ENCODE data around the gene ASB9.

Gene ASB9

DNA sequence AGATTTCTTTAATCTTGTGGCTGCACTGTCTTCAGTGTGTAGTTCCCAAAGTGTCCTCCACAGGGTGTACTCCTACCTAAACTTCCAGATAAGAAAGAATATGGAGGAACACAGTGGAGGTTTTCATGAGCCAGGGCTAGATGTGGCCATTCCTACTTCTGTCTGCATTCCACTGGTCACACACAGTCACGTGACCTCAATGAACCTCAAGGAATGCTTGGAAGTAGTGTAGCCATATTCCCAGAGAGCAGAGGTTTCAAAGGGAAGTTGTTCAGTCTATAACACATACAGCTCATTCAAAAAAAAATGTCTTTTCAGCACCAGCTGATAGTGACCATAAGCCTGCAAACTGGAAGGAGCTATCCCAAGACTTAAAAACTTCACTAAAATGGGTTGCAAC lies 53.6 kb downstream of the ASB9 start:
- TF ChIP-seq, protein P1, sequence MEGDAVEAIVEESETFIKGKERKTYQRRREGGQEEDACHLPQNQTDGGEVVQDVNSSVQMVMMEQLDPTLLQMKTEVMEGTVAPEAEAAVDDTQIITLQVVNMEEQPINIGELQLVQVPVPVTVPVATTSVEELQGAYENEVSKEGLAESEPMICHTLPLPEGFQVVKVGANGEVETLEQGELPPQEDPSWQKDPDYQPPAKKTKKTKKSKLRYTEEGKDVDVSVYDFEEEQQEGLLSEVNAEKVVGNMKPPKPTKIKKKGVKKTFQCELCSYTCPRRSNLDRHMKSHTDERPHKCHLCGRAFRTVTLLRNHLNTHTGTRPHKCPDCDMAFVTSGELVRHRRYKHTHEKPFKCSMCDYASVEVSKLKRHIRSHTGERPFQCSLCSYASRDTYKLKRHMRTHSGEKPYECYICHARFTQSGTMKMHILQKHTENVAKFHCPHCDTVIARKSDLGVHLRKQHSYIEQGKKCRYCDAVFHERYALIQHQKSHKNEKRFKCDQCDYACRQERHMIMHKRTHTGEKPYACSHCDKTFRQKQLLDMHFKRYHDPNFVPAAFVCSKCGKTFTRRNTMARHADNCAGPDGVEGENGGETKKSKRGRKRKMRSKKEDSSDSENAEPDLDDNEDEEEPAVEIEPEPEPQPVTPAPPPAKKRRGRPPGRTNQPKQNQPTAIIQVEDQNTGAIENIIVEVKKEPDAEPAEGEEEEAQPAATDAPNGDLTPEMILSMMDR (conservative IDR thresholded peaks at IDR 0.05): no peak
- H3K27ac ChIP-seq: no peak overlapping the region

GRCh38 chrX:15215366-15215765 lies 54.5 kb downstream of the ASB9 start:
- TF ChIP-seq, protein P1 (conservative IDR thresholded peaks at IDR 0.05): no peak
- no peak overlapping the region for H3K27ac ChIP-seq

DNA sequence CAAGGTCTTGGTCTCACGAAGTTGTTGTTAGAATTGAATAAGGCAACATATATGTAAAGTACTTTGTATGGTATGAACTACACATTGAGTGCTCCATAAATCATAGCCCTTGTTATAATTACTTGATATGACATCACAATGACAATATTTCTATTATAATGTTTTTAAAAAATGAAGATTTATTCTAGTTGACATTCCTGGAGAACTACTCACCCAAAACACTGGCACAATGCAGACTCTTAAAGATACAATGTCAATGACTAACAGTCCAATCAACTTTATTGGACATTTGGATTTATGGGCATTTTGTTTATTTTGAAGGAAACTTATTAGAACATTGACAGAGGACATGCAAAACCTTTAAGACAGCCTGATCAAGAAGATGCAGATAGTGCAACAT lies 55.3 kb downstream of the ASB9 start:
- TF ChIP-seq, protein P1 (conservative IDR thresholded peaks at IDR 0.05): no peak
- no peak overlapping the region for H3K27ac ChIP-seq

- TF ChIP-seq, protein P1 (conservative IDR thresholded peaks at IDR 0.05): no peak
- H3K27ac ChIP-seq: no peak overlapping the region
Measured at GRCh38 chrX:15209096-15209495, 60.8 kb downstream of the ASB9 start.

- no peak overlapping the region for H3K27ac ChIP-seq
- TF ChIP-seq, protein P1 (conservative IDR thresholded peaks at IDR 0.05): no peak
Measured at GRCh38 chrX:15207994-15208393, 61.9 kb downstream of the ASB9 start.

DNA sequence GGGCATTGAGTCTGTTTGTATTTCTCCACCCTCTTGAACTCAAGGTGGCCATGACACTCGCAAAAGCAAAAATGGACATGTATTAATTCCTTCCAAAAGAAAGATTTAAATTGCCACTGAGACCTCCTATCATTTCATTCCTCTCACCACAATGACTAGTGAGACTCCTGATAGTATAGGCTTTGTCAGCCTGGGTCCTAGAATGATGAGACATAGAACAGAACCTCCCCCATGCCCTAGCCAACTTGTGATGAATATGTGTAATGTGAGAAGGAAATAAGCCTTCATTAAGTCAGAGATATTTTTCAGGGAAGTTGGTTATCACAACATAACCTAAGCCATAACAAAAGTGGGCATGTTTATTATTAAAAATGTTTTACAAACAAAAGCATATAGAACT lies 62.5 kb downstream of the ASB9 start:
- TF ChIP-seq, protein P1 (conservative IDR thresholded peaks at IDR 0.05): no peak
- no peak overlapping the region for H3K27ac ChIP-seq

- TF ChIP-seq, protein P1 (conservative IDR thresholded peaks at IDR 0.05): no peak
Measured at GRCh38 chrX:15206306-15206705, 63.6 kb downstream of the ASB9 start.

More at GRCh38 chrX:15206306-15206705, 63.6 kb downstream of the ASB9 start:
- H3K27ac ChIP-seq: no peak overlapping the region

All from VCaP (cell line).